Gastrocnemius medialis (tissue), 4 donors: ENCODE measurements around the gene LMX1A.

Source experiments
- CTCF ChIP-seq, 5 experiments: fragments of 450-650 bp in 3 of 5; fragments of 200-600 bp in 2 of 5; sonication (generic) in 2 of 5; IDR thresholded peaks in 4 of 5; conservative IDR thresholded peaks in 1 of 5; 1 replicate in 4 of 5; 2 replicates in 1 of 5; pipeline ENCODE4 v1.5.1; 2016 to 2019; ENCODE audit warnings: antibody characterized with exemption in 5 of 5, mild to moderate bottlenecking in 3 of 5, moderate library complexity in 3 of 5
- POLR2A ChIP-seq, 2 donors: fragments of 450-650 bp; IDR thresholded peaks; one replicate each; pipeline ENCODE4 v1.6.1; 2017; ENCODE audit warnings: antibody characterized with exemption in 2 of 2, mild to moderate bottlenecking in 2 of 2, moderate library complexity in 2 of 2

GRCh38 chr1:165225650-165226049 lies 130.9 kb downstream of the LMX1A start:
- TF ChIP-seq CTCF (IDR thresholded peaks at IDR 0.05 in 4 of 5, conservative IDR thresholded peaks at IDR 0.05 in 1 of 5) (no peak), POLR2A (IDR thresholded peaks at IDR 0.05) (no peak)
